Smooth muscle cell of the coronary artery (primary cell): ENCODE measurements around the gene SMOC2. TPM values are rescaled to one million over a fixed set of nuclear protein-coding genes. Genes with fewer than 3 reads are reported as not detected.

Source experiments
- total RNA-seq: library from RNA; depleted of rRNA; stranded (reverse); fragments of >200 nt; gene quantifications from 2 replicates; pipeline ENCODE4 v1.2.3, GENCODE V29; 2014; ENCODE audit warnings: low replicate concordance

The SMOC2 gene
- not detected in 2 replicates for total RNA-seq

GRCh38 chr6:168440520-168441433, at the start of gene SMOC2:
Gene SMOC2 (plus strand): TSS chr6:168441184. CDS start chr6:168441371, 187 bp downstream.

Other genes with a start within 250 kb of the SMOC2 start
- gene DACT2, start 121.4 kb upstream of the SMOC2 start, total RNA-seq = 0.15 and 0.82 TPM in 2 replicates